ENCODE measurements around the gene BEST3. TPM values are rescaled to one million over a fixed set of nuclear protein-coding genes. Genes with fewer than 3 reads are reported as not detected.
"Not testable (repeated sequence)": the region's sequence is repeated elsewhere in the genome, so short reads cannot be mapped to it uniquely, and the experiment has no call there.

Gene BEST3
- total RNA-seq, 1 donor from 2014 or later = 0.77 TPM

GRCh38 chr12:69676257-69677012 is 22.7 kb downstream of the BEST3 start:
- H3K27ac Mint-ChIP-seq = no peak overlapping the region
- no peak for TF ChIP-seq CTCF (conservative IDR thresholded peaks at IDR 0.05)
- H3K4me1 Mint-ChIP-seq (ENCODE audit: unreplicated experiment) = no peaks in the 10 kb centered on the region
- no peaks in the 10 kb centered on the region for H3K9me3 Mint-ChIP-seq
- no peak for DNase-seq (ENCODE audit: extremely low spot score, unreplicated experiment)
- H3K4me3 Mint-ChIP-seq = no peak overlapping the region
- no peaks in the 10 kb centered on the region for H3K27me3 Mint-ChIP-seq
- no peaks in the 10 kb centered on the region for H3K36me3 Mint-ChIP-seq

- no peaks in the 10 kb centered on the region for H3K27me3 Mint-ChIP-seq
- TF ChIP-seq CTCF (conservative IDR thresholded peaks at IDR 0.05) = no peak
Observed at GRCh38 chr12:69672195-69672594, 26.9 kb downstream of the BEST3 start.

GRCh38 chr12:69671597-69671996 is 27.5 kb downstream of the BEST3 start:
- Mint-ChIP-seq H3K27ac (no peak overlapping the region), H3K27me3 (no peaks in the 10 kb centered on the region)
- TF ChIP-seq CTCF (conservative IDR thresholded peaks at IDR 0.05) = no peak

More at GRCh38 chr12:69672195-69672594, 26.9 kb downstream of the BEST3 start:
- Mint-ChIP-seq H3K27ac (no peak overlapping the region), H3K9me3 (no peaks in the 10 kb centered on the region), H3K4me3 (no peak overlapping the region), H3K36me3 (no peaks in the 10 kb centered on the region), H3K4me1 (ENCODE audit: unreplicated experiment) (no peaks in the 10 kb centered on the region)
- no peak for DNase-seq (ENCODE audit: extremely low spot score, unreplicated experiment)

GRCh38 chr12:69666798-69667197 is 32.3 kb downstream of the BEST3 start:
- H3K27me3 Mint-ChIP-seq = no peaks in the 10 kb centered on the region

More at GRCh38 chr12:69671597-69671996, 27.5 kb downstream of the BEST3 start:
- Mint-ChIP-seq H3K9me3 (no peaks in the 10 kb centered on the region), H3K4me1 (ENCODE audit: unreplicated experiment) (no peaks in the 10 kb centered on the region), H3K4me3 (no peak overlapping the region), H3K36me3 (no peaks in the 10 kb centered on the region)
- no peak for DNase-seq (ENCODE audit: extremely low spot score, unreplicated experiment)

GRCh38 chr12:69664930-69665377 is 34.1 kb downstream of the BEST3 start:
- H3K27me3 Mint-ChIP-seq; H3K27ac Mint-ChIP-seq; DNase-seq (ENCODE audit: extremely low spot score, unreplicated experiment); H3K9me3 Mint-ChIP-seq; H3K4me3 Mint-ChIP-seq; H3K36me3 Mint-ChIP-seq; H3K4me1 Mint-ChIP-seq (ENCODE audit: unreplicated experiment): not testable (repeated sequence)
- TF ChIP-seq CTCF (conservative IDR thresholded peaks at IDR 0.05) = peak; percentile 56

More at GRCh38 chr12:69666798-69667197, 32.3 kb downstream of the BEST3 start:
- DNase-seq (ENCODE audit: extremely low spot score, unreplicated experiment) = no peak
- Mint-ChIP-seq H3K9me3 (no peaks in the 10 kb centered on the region), H3K36me3 (no peaks in the 10 kb centered on the region), H3K4me3 (no peak overlapping the region), H3K4me1 (ENCODE audit: unreplicated experiment) (peaks cover 7% of the 10 kb centered on the region), H3K27ac (no peak overlapping the region)
- TF ChIP-seq CTCF (conservative IDR thresholded peaks at IDR 0.05) = no peak
